ENCODE measurements around the gene ABR. TPM values are rescaled to one million over a fixed set of nuclear protein-coding genes. Genes with fewer than 3 reads are reported as not detected.
A peak's percentile ranks its signal among the peaks of the same experiment; 100 is the strongest.

The ABR gene
- total RNA-seq, 1 experiment from 2014 or later, result 172 TPM

DNA sequence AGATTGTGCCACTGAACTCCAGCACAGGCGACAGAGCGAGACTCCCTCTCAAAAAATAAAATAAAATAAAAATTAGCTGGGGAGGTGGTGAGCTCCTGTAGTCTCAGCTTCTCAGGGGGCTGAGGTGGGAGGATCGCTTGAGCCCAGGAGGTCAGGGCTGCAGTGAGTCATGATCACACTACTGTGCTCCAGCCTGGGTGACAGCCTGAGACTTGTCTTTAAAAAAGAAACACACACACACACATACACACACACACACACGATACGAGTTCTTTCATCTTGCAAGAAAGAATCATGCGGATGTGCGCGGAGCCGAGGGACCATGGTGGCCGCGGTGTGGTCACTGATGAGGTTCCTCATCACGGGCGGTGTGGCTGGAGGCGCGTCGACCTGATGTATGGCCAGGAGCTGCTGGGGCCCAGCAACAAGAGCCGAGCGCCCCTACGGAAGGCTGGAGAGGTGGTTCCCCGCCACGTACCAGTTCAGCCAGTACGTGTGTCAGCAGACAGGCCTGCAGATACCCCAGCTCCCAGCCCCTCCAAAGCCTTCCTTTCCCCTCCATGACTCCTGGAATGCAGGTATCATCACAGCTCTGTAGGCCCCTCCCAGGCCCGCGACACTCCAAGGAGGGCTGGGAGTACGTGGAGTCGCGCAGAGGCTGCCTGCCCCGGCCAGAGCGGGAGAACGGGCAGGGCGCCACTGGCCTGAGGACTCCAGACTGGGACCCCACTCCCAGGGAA lies 220.9 kb downstream of the ABR start:
- TF ChIP-seq, protein P1, sequence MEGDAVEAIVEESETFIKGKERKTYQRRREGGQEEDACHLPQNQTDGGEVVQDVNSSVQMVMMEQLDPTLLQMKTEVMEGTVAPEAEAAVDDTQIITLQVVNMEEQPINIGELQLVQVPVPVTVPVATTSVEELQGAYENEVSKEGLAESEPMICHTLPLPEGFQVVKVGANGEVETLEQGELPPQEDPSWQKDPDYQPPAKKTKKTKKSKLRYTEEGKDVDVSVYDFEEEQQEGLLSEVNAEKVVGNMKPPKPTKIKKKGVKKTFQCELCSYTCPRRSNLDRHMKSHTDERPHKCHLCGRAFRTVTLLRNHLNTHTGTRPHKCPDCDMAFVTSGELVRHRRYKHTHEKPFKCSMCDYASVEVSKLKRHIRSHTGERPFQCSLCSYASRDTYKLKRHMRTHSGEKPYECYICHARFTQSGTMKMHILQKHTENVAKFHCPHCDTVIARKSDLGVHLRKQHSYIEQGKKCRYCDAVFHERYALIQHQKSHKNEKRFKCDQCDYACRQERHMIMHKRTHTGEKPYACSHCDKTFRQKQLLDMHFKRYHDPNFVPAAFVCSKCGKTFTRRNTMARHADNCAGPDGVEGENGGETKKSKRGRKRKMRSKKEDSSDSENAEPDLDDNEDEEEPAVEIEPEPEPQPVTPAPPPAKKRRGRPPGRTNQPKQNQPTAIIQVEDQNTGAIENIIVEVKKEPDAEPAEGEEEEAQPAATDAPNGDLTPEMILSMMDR (IDR thresholded peaks at IDR 0.05), result no peak
- H3K36me3 ChIP-seq (ENCODE audit: control insufficient read depth, insufficient read depth, low read length), result no peaks in the 10 kb centered on the region
- H3K4me3 ChIP-seq (ENCODE audit: low read depth in 2 of 2, low read length in 2 of 2), result no peak overlapping the region
- DNase-seq (ENCODE audit: low read depth, low spot score), result no peak
- intact Hi-C loops (cut with micrococcal nuclease; ENCODE audit: unreplicated experiment) (no loop called here), in situ Hi-C loops (cut with HindIII; ENCODE audit: low pct_unique_long_range_greater_than_20kb, low sequenced_read_pairs) (no loop called here)
- H3K27me3 ChIP-seq (ENCODE audit: control insufficient read depth, insufficient read depth, low read length), result no peaks in the 10 kb centered on the region
- ChIA-PET POLR2A (interaction anchor here (0.7 kb wide), 1 partner anchor 67 kb away, joined by 6 read pairs; no protein-coding TSS in a partner anchor), CTCF (no interaction called here)
- BruUV-seq (replicated peaks), result no TSS peak
- ATAC-seq, result no peak
- H3K9me3 ChIP-seq (ENCODE audit: control insufficient read depth, insufficient read depth, low read depth, low read length), result no peaks in the 10 kb centered on the region
- H3K4me1 ChIP-seq (ENCODE audit: control insufficient read depth, insufficient read depth, low read length), result peaks cover 58% of the 10 kb centered on the region
- H3K27ac ChIP-seq (ENCODE audit: low read length), result peak overlapping the region; percentile 44

DNA sequence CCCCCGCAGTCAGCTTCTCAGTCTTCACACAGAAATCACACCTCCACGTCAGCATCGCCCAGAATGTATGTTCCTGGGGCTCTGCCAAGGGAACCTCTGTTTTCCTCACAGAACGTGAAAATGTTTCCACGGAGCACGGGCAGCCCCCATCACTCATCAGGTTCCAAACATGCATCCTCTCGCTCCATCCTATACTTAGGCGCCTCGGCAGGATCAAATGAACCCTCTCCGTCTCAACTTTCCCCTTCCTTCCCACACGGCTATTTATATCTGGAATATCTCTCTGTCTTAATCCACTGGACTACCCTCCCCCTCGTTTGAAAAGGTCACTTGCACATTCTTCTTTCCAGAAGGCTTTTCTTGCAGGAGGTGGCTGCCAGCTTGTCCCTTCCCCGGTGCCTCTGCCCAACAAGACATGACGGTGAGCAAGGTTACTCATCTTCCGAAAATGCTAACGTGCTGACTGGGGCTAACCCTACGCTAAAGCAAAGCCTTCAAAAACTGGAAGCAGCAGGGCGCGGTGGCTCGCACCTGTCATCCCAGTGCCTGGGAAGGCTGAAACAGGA lies 221.8 kb downstream of the ABR start:
- no peak for TF ChIP-seq TCF7L2 (IDR thresholded peaks at IDR 0.05; ENCODE audit: low read depth, low read length)
- no peak for TF ChIP-seq SIN3A (IDR thresholded peaks at IDR 0.05; ENCODE audit: borderline replicate concordance, insufficient read depth, low read depth, low read length)
- no peak for TF ChIP-seq POLR2AphosphoS5 (IDR thresholded peaks at IDR 0.05; ENCODE audit: low read depth, low read length)
- TF ChIP-seq, protein P1 (IDR thresholded peaks at IDR 0.05), result no peak
- H3K36me3 ChIP-seq (ENCODE audit: control insufficient read depth, insufficient read depth, low read length), result no peaks in the 10 kb centered on the region
- no peaks in the 10 kb centered on the region for H3K9me3 ChIP-seq (ENCODE audit: control insufficient read depth, insufficient read depth, low read depth, low read length)
- ATAC-seq (no peak), DNase-seq (ENCODE audit: low read depth, low spot score) (no peak)
- no peaks in the 10 kb centered on the region for H3K27me3 ChIP-seq (ENCODE audit: control insufficient read depth, insufficient read depth, low read length)
- POLR2A ChIA-PET, result no interaction called here
- peaks cover 59% of the 10 kb centered on the region for H3K4me1 ChIP-seq (ENCODE audit: control insufficient read depth, insufficient read depth, low read length)
- BruUV-seq (replicated peaks), result TSS peak; percentile 45
- H3K4me3 ChIP-seq (ENCODE audit: low read depth in 2 of 2, low read length in 2 of 2), result no peak overlapping the region
- CTCF ChIA-PET, result no interaction called here
- in situ Hi-C loops (cut with HindIII; ENCODE audit: low pct_unique_long_range_greater_than_20kb, low sequenced_read_pairs), result no loop called here
- H3K27ac ChIP-seq (ENCODE audit: low read length), result peak overlapping the region; percentile 1; the same call in 1 of the 2 replicates
- intact Hi-C loops (cut with micrococcal nuclease; ENCODE audit: unreplicated experiment), result no loop called here

DNA sequence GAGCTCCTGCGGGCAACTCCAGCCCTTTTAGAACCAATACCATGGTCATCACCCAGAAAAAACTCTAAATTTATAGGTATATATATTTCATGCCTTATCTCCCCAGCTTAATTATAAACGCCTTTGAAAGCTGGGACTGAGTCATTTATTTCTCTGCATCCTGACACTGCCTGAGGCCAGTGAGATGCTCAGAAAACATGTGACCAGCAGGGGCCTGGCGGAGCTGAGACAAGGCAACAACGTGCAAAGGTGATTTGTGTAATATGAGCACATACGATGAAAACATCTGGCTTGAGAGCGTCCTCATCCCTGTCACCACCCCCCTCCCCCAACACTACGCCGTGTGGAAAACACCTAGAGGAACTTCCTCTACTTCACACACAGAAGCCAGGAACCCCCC lies 222.9 kb downstream of the ABR start:
- BruUV-seq (replicated peaks), result no TSS peak
- Histone ChIP-seq H3K4me3 (ENCODE audit: low read depth in 2 of 2, low read length in 2 of 2) (no peak overlapping the region), H3K9me3 (ENCODE audit: control insufficient read depth, insufficient read depth, low read depth, low read length) (no peaks in the 10 kb centered on the region), H3K27me3 (ENCODE audit: control insufficient read depth, insufficient read depth, low read length) (no peaks in the 10 kb centered on the region), H3K36me3 (ENCODE audit: control insufficient read depth, insufficient read depth, low read length) (no peaks in the 10 kb centered on the region), H3K4me1 (ENCODE audit: control insufficient read depth, insufficient read depth, low read length) (peaks cover 55% of the 10 kb centered on the region), H3K27ac (ENCODE audit: low read length) (peak overlapping the region; percentile 89)
- intact Hi-C loops (cut with micrococcal nuclease; ENCODE audit: unreplicated experiment) (no loop called here), in situ Hi-C loops (cut with HindIII; ENCODE audit: low pct_unique_long_range_greater_than_20kb, low sequenced_read_pairs) (no loop called here)
- ATAC-seq (peak; percentile 22; the same call in 1 of the 2 replicates), DNase-seq (ENCODE audit: low read depth, low spot score) (no peak)
- ChIA-PET CTCF (no interaction called here), POLR2A (no interaction called here)
- TF ChIP-seq, protein P1 (IDR thresholded peaks at IDR 0.05), result no peak
- no peak for TF ChIP-seq TCF7L2 (IDR thresholded peaks at IDR 0.05; ENCODE audit: low read depth, low read length)
- no peak for TF ChIP-seq SIN3A (IDR thresholded peaks at IDR 0.05; ENCODE audit: borderline replicate concordance, insufficient read depth, low read depth, low read length)
- TF ChIP-seq, protein P2, sequence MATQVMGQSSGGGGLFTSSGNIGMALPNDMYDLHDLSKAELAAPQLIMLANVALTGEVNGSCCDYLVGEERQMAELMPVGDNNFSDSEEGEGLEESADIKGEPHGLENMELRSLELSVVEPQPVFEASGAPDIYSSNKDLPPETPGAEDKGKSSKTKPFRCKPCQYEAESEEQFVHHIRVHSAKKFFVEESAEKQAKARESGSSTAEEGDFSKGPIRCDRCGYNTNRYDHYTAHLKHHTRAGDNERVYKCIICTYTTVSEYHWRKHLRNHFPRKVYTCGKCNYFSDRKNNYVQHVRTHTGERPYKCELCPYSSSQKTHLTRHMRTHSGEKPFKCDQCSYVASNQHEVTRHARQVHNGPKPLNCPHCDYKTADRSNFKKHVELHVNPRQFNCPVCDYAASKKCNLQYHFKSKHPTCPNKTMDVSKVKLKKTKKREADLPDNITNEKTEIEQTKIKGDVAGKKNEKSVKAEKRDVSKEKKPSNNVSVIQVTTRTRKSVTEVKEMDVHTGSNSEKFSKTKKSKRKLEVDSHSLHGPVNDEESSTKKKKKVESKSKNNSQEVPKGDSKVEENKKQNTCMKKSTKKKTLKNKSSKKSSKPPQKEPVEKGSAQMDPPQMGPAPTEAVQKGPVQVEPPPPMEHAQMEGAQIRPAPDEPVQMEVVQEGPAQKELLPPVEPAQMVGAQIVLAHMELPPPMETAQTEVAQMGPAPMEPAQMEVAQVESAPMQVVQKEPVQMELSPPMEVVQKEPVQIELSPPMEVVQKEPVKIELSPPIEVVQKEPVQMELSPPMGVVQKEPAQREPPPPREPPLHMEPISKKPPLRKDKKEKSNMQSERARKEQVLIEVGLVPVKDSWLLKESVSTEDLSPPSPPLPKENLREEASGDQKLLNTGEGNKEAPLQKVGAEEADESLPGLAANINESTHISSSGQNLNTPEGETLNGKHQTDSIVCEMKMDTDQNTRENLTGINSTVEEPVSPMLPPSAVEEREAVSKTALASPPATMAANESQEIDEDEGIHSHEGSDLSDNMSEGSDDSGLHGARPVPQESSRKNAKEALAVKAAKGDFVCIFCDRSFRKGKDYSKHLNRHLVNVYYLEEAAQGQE (IDR thresholded peaks at IDR 0.05; ENCODE audit: insufficient read depth in 1 of 2, low read depth in 2 of 2, low read length in 1 of 2), result no peak
- no peak for TF ChIP-seq POLR2AphosphoS5 (IDR thresholded peaks at IDR 0.05; ENCODE audit: low read depth, low read length)
